Thyroid gland (tissue), 4 donors: ENCODE measurements around the gene RAD52. TPM values are rescaled to one million over a fixed set of nuclear protein-coding genes. Genes with fewer than 3 reads are reported as not detected.
A peak's percentile ranks its signal among the peaks of the same experiment; 100 is the strongest.

ENCODE experiments used
- DNase-seq, 2 donors: peaks; one replicate each; pipeline ENCODE4 v3.0.0-alpha.2; 2019
- H3K27ac ChIP-seq, 3 donors: fragments of 200-600 bp; sonication (generic); 1 replicate in 2 of 3; 2 replicates in 1 of 3; pipeline ENCODE4 v1.5.1; 2016 to 2019; ENCODE audit warnings: mild to moderate bottlenecking in 1 of 3, moderate library complexity in 1 of 3
- H3K27me3 ChIP-seq: fragments of 200-600 bp; sonication (generic); one replicate; pipeline ENCODE4 v1.5.1; 2019
- H3K36me3 ChIP-seq, 2 donors: fragments of 200-600 bp; sonication (generic); one replicate each; pipeline ENCODE4 v1.5.1; 2016 to 2019
- H3K4me1 ChIP-seq, 2 donors: fragments of 200-600 bp; sonication (generic); one replicate each; pipeline ENCODE4 v1.5.1; 2017 to 2019
- H3K4me3 ChIP-seq, 3 donors: fragments of 200-600 bp; sonication (generic); replicated peaks in 1 of 3; 1 replicate in 2 of 3; 2 replicates in 1 of 3; pipeline ENCODE4 v1.5.1; 2016; ENCODE audit warnings: mild to moderate bottlenecking in 1 of 3
- H3K9me3 ChIP-seq: fragments of 200-600 bp; sonication (generic); one replicate; pipeline ENCODE4 v1.5.1; 2017
- POLR2A ChIP-seq, 2 donors: fragments of 450-650 bp; IDR thresholded peaks; one replicate each; pipeline ENCODE4 v1.6.1; 2017; ENCODE audit warnings: antibody characterized with exemption in 2 of 2, mild to moderate bottlenecking in 2 of 2, moderate library complexity in 1 of 2
- WGBS, 2 donors: methylation state at CpG; one replicate each; pipeline ENCODE4 v1.1.5; 2017; 5-methylcytosine and 5-hydroxymethylcytosine counted together
- intact Hi-C: fragments of 100-400 bp; cut with DNase I; formaldehyde crosslinking; loops from one replicate; pipeline ENCODE4 v1.15.1; 2023
- total RNA-seq, 4 donors: library from RNA; depleted of rRNA; stranded (reverse); fragments of >200 nt; gene quantifications; one replicate each; pipeline ENCODE4 v1.2.3, GENCODE V29; 2016
- TF ChIP-seq, protein P1 (sequence below), 6 experiments: fragments of 200-600 bp in 3 of 6; fragments of 450-650 bp in 3 of 6; sonication (generic) in 3 of 6; IDR thresholded peaks; one replicate each; pipeline ENCODE4 v1.5.1; 2016 to 2019; ENCODE audit warnings: antibody characterized with exemption in 6 of 6, mild to moderate bottlenecking in 2 of 6, inconsistent platforms in 1 of 6, moderate library complexity in 1 of 6

The RAD52 gene
- total RNA-seq, 4 donors from 2014 or later: 27.4 to 35.1 (median 31.0) TPM

DNA sequence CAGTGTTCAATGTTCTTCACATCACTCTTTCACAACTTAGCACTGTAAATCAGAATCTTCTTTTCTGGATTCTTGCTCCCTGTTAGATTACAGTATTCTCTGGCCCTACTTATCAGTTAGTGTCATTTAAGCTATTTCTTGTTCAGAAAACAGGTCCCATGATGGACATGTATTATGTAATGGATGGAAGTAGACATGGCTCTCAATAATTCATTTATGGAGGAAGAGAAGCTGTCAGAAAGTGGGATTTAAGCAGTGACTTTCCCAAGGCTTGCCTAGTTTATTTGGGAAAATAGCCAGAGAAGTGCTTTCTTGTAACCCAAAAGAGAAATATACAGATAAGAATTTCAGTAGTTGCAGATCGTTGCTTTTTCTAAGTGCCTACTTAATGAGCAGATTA lies 43.2 kb upstream of the RAD52 start:
- WGBS, 2 donors: 14 to 18% methylated on average over 1 of the region's 1 CpG
- peaks cover 11 to 34% of the 10 kb centered on the region in 2 donors for H3K4me1 ChIP-seq
- TF ChIP-seq, protein P1, sequence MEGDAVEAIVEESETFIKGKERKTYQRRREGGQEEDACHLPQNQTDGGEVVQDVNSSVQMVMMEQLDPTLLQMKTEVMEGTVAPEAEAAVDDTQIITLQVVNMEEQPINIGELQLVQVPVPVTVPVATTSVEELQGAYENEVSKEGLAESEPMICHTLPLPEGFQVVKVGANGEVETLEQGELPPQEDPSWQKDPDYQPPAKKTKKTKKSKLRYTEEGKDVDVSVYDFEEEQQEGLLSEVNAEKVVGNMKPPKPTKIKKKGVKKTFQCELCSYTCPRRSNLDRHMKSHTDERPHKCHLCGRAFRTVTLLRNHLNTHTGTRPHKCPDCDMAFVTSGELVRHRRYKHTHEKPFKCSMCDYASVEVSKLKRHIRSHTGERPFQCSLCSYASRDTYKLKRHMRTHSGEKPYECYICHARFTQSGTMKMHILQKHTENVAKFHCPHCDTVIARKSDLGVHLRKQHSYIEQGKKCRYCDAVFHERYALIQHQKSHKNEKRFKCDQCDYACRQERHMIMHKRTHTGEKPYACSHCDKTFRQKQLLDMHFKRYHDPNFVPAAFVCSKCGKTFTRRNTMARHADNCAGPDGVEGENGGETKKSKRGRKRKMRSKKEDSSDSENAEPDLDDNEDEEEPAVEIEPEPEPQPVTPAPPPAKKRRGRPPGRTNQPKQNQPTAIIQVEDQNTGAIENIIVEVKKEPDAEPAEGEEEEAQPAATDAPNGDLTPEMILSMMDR (IDR thresholded peaks at IDR 0.05): no peak
- no peak overlapping the region for H3K4me3 ChIP-seq
- H3K27ac ChIP-seq: peak overlapping the region in 1 of 3 donors; percentile 9
- no peaks in the 10 kb centered on the region for H3K9me3 ChIP-seq
- H3K36me3 ChIP-seq: no peaks in the 10 kb centered on the region
- no peak for DNase-seq
- H3K27me3 ChIP-seq: no peaks in the 10 kb centered on the region
- intact Hi-C loops: no loop called here

DNA sequence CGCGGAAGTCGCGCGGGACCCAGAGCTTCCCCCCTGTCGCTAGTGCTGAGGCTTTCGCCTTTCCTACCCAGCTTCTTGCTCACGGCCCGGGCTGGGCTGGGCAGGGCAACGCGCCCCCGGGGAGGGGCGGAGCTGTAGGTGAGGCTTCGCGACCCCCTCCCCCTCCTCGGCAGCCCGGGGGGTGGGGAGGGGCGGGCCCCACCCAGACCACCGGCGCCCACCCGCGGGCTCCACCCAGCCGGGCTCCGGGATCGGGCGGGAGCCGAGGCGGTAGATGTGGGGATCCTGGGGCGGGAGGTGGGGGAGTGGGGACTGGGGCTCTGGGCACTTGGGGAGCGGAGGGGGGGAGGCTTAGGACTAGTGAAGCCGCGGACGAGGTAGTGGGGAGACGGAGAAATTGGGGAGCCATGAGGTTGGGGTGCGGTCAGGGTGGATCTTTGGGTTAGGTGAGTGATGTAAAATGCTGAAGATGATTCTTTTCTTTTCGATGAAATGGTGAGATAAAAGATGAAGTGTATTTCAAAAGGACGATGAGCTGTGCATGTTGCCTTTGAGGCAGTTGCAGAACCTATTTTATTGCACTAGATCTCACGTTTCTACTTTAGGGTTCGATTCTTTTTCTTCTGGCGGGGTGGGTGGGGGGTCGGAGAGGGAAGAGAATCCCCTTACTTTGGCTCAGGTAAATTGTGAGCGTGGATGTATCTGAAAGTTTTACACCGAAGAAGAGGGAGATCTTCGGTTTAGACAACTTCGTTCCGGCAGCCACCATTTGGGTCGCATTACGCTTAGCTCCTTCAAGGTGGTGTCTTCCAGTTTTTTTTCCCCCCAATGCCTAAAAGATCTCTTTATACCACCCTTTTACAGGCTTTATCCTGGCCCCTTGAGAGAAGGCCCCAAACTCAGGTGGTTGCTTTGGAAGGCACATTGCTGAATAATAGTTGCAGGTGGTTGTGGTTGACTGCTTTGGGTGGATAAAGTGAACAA lies 42.1 kb upstream of the RAD52 start:
- intact Hi-C loops: no loop called here
- WGBS, 2 donors: 5 to 7% methylated on average over 27 to 29 of the region's 48 CpGs
- Histone ChIP-seq H3K36me3 (no peaks in the 10 kb centered on the region), H3K4me1 (peaks cover 11 to 30% of the 10 kb centered on the region in 2 donors), H3K27ac (peak overlapping the region; percentile 96 to 99 (median 98)), H3K27me3 (no peaks in the 10 kb centered on the region), H3K4me3 (peak overlapping the region in 2 of 3 donors; percentile 83 to 91), H3K9me3 (no peaks in the 10 kb centered on the region)
- DNase-seq: peak in 1 of 2 donors; percentile 8
- no peak for TF ChIP-seq POLR2A (IDR thresholded peaks at IDR 0.05)
- TF ChIP-seq, protein P1 (IDR thresholded peaks at IDR 0.05): peak in 1 of 6 experiments; percentile 4

DNA sequence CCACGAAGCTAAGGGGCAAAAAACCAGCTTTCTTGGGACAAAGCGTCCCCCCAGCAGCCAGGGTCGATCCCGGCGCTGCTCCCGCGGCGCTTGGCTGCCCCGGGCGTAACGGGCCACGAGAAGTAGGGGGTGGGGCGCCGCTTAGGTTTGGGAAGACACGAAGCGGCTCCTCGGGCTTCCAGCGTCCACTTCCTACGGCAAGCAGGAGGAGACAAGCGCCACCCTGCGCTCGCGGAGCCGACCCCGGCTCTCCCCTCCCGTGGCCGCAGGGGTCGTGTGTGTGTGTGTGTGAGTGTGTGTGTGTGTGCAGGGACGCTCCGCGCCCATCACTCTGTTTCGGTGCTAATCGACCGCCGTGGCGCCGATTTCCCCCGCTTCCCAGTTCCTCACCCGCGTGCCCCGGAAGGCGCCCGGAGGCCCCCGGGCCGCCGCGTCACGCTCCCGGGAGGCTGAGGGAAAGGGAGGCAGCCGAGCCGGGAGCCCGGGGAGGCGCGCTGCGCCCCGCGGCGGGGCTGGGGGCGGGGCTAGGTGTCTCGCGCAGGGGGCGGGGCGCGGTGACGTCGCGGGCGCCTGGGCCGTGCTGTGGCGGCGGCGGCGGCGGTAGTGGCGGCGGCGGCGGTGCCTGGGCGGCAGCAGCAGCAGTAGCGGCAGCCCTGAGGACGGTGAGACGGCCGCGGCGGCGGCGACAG lies 41.3 kb upstream of the RAD52 start, which contains the start of gene ERC1:
TSS of gene ERC1 (plus strand) at position 563 of the 689 bp plus-strand sequence. CDS start 36,681 bp downstream, outside the sequence.
- no peaks in the 10 kb centered on the region for H3K9me3 ChIP-seq
- peak within 1 kb of the TSS; percentile 96 to 99 (median 98) for H3K27ac ChIP-seq
- intact Hi-C loops: no loop called here
- H3K4me3 ChIP-seq: peak within 1 kb of the TSS; percentile 45 to 91 (median 83)
- H3K27me3 ChIP-seq: no peaks in the 10 kb centered on the region
- peak; percentile 71 to 92 for TF ChIP-seq POLR2A (IDR thresholded peaks at IDR 0.05)
- TF ChIP-seq, protein P1 (IDR thresholded peaks at IDR 0.05): peak in 2 of 6 experiments; percentile 4 to 9
- peaks cover 11 to 30% of the 10 kb centered on the region in 2 donors for H3K4me1 ChIP-seq
- DNase-seq: peak; percentile 91 to 93
- 0% methylated on average over 23 of the region's 87 CpGs; no CpG with 5 or more reads in 1 of the 2 donors for WGBS, 2 donors
- H3K36me3 ChIP-seq: no peaks in the 10 kb centered on the region

DNA sequence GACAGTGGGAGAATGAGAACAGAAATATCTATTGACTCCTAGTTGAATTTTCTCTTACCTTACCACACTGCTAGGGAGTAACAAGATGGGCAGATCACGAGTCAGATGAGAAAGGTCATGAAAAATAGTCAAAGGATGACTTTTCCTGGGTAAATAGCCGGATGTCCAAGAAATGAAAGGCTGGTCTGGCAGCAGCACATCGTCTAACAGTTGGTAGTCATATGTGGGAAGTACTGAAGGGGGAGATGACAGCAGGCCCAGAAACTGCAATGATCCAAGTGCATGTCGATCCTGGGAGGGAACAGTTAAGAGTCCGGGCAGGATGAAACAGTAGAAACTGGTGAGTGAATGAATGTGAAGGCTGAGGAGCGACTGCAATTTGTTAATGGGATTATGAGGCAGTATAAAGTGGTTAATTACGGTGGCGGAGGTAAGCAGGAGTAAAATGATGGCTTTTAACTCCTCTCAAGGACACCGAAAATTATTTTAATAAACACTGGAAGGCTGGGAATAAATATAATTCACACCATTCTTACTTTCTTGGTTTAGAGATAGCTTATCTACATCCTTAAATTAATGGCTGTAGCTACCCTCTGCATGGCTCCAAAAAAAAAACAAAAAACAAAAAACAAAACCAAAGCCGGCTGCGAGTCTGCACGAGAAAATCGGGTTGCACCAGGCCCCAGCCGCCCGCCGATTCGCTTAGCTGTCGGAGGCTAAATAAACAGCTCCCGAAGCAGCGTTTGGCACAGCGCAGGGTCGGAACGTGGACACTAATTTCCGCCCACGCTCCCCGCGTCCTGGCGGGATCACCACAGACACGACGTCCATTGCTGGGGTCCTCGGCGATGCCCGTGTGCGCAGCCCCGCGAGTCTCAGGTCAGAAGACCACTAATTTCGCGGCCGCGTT lies 40.5 kb upstream of the RAD52 start:
- Histone ChIP-seq H3K27me3 (no peaks in the 10 kb centered on the region), H3K9me3 (no peaks in the 10 kb centered on the region), H3K4me3 (peak overlapping the region; percentile 45 to 83 (median 70)), H3K4me1 (peaks cover 11 to 30% of the 10 kb centered on the region in 2 donors), H3K27ac (peak overlapping the region; percentile 96 to 99 (median 98)), H3K36me3 (no peaks in the 10 kb centered on the region)
- intact Hi-C loops: no loop called here
- TF ChIP-seq, protein P1 (IDR thresholded peaks at IDR 0.05): no peak
- TF ChIP-seq POLR2A (IDR thresholded peaks at IDR 0.05): no peak
- peak; percentile 85 to 86 for DNase-seq
- WGBS, 2 donors: 3 to 5% methylated on average over 36 to 40 of the region's 40 CpGs
